Measurements from ENCODE around the gene CFDP1.
A peak's percentile ranks its signal among the peaks of the same experiment; 100 is the strongest.
"Not testable (repeated sequence)": the region's sequence is repeated elsewhere in the genome, so short reads cannot be mapped to it uniquely, and the experiment has no call there.

Gene CFDP1

DNA sequence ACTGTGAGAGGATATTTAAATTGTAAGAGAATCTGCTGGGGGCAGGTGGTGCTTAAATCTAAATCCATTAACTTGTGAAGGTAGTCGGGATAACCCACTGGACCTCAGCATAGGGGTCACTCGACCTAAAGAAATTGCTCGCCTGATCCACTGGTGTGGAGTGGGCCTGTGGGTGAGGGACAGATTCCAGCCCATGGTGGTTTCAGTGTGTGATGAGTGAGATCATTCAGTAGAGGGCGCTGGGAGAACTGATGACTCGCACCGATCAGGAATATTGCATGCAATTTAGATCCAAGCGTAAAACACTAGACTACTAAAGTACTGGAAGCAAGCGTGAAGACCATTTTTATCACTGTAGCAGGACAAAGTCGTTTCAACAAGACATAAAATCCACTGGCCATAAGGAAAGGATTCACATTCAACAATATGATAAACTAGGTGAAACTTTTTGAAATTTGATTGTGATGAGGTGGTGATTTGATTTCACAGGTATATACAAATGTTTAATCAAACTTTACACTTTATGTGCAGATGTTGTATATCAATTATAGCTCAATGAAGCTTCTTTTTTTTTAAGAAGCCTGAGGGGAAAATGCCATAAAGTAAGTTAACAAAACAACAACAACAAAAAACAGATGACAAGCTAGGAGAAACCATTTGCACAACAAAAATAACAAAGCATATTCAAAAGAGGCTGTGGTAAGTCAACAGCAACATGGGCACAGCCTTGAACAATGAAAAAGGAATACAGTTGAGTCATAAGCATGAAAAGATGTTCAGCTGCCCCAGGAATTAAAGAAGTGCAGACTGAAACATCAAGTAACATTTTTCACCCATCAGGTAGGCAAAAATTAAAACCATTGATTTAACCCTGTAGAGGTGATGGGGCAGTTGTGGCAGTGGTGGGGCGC, 38.7 kb upstream of the CFDP1 start:
- Histone ChIP-seq H3K4me1 (ENCODE audit: insufficient read depth, low read length) (peaks cover 15% of the 10 kb centered on the region; the same call in 1 of the 2 replicates), H3K9ac (ENCODE audit: low read depth, low read length) (peak overlapping the region; percentile 61; the same call in 1 of the 2 replicates), H3K4me3 (ENCODE audit: low read length) (peak overlapping the region; percentile 49), H3K27me3 (ENCODE audit: insufficient read depth, low read length) (no peaks in the 10 kb centered on the region), H3K27ac (ENCODE audit: low read length) (peak overlapping the region; percentile 48), H3K36me3 (ENCODE audit: insufficient read depth, low read depth, low read length) (peaks cover 2% of the 10 kb centered on the region), H3K9me3 (ENCODE audit: insufficient read depth, low read depth, low read length) (no peaks in the 10 kb centered on the region)

DNA sequence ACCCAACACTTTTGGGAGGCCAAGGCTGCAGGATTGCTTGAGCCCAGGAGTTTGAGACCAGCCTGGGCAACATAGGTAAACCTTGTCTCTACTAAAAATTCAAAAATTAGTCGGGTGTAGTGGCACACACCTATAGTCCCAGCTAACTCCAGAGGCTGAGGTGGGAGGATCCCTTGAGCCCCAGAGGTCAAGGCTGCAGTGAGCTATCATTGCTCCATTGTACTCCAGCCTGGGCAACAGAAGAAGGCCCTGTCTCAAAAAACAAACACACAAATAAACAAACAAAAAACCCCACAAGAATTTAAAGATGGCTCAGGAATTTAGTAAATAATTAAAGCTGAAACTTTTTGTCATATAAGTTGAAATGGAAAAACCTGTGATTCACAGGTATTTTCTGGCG, 33.5 kb upstream of the CFDP1 start:
- Histone ChIP-seq H3K9me3 (ENCODE audit: insufficient read depth, low read depth, low read length) (no peaks in the 10 kb centered on the region), H3K27me3 (ENCODE audit: insufficient read depth, low read length) (no peaks in the 10 kb centered on the region), H3K4me3 (ENCODE audit: low read length) (no peak overlapping the region), H3K27ac (ENCODE audit: low read length) (no peak overlapping the region), H3K4me1 (ENCODE audit: insufficient read depth, low read length) (peaks cover 10% of the 10 kb centered on the region; the same call in 1 of the 2 replicates), H3K9ac (ENCODE audit: low read depth, low read length) (no peak overlapping the region), H3K36me3 (ENCODE audit: insufficient read depth, low read depth, low read length) (no peaks in the 10 kb centered on the region)

GRCh38 chr16:75464122-75464918, 31.0 kb upstream of the CFDP1 start, which contains the start of gene TMEM170A:
Gene TMEM170A (minus strand): TSS chr16:75464689. CDS start chr16:75464600, 89 bp downstream.
- H3K27me3 ChIP-seq (ENCODE audit: insufficient read depth, low read length), result no peaks in the 10 kb centered on the region
- H3K4me3 ChIP-seq (ENCODE audit: low read length), result peak within 1 kb of the TSS; percentile 89
- no peaks in the 10 kb centered on the region for H3K9me3 ChIP-seq (ENCODE audit: insufficient read depth, low read depth, low read length)
- peak within 1 kb of the TSS; percentile 23 for H3K27ac ChIP-seq (ENCODE audit: low read length)
- 0 out of 2 replicates have a peak, but pooled peaks cover 5% of the 10 kb centered on the region for H3K4me1 ChIP-seq (ENCODE audit: insufficient read depth, low read length)
- H3K36me3 ChIP-seq (ENCODE audit: insufficient read depth, low read depth, low read length), result peaks cover 9% of the 10 kb centered on the region; the same call in 1 of the 2 replicates
- H3K9ac ChIP-seq (ENCODE audit: low read depth, low read length), result peak within 1 kb of the TSS; percentile 86

DNA sequence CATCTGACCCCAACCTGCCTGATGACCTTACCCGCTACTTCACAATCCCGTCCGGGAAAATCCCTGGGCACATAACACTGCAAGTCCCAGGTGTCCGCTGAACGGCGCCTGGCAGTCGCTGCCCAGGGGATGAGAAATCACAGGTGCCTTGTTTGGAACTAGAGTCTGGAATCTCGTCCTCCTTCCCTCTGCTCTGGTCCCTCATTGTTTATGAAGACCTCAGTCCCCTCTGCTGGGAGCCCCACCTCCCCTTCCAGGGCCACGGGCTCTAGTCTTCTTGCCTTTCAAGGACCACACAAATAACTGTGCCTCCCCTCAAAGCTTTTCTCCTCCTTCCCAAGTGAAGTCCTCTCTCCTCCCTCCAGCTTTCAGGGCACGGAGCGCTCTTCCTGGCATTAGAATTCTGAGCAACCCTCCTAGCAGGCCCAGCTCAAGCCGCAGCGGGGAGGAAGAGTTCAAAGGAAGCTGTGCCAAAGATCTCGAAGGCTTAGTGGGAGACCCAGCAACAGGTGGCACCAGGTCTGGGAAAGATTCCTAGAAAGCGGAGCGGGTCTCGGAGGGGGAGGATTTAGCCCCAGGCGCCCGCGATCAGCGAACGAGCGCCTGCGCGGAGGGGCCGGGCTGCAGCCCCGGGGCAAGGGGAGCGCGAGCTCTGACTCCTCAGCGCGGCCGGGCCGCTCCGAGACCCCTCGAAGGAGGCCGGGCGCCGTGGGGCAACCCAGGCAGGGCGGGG, 30.3 kb upstream of the CFDP1 start:
- H3K9me3 ChIP-seq (ENCODE audit: insufficient read depth, low read depth, low read length); H3K4me1 ChIP-seq (ENCODE audit: insufficient read depth, low read length); H3K36me3 ChIP-seq (ENCODE audit: insufficient read depth, low read depth, low read length); H3K27me3 ChIP-seq (ENCODE audit: insufficient read depth, low read length): not testable (repeated sequence)
- peak overlapping the region; percentile 89 for H3K4me3 ChIP-seq (ENCODE audit: low read length)
- H3K9ac ChIP-seq (ENCODE audit: low read depth, low read length), result peak overlapping the region; percentile 86
- H3K27ac ChIP-seq (ENCODE audit: low read length), result peak overlapping the region; percentile 23

GRCh38 chr16:75462806-75463205, 29.5 kb upstream of the CFDP1 start:
- H3K36me3 ChIP-seq (ENCODE audit: insufficient read depth, low read depth, low read length), result peaks cover 9% of the 10 kb centered on the region; the same call in 1 of the 2 replicates
- H3K4me3 ChIP-seq (ENCODE audit: low read length), result peak overlapping the region; percentile 89
- H3K27me3 ChIP-seq (ENCODE audit: insufficient read depth, low read length), result no peaks in the 10 kb centered on the region
- no peak overlapping the region for H3K27ac ChIP-seq (ENCODE audit: low read length)
- H3K9ac ChIP-seq (ENCODE audit: low read depth, low read length), result peak overlapping the region; percentile 86; the same call in 1 of the 2 replicates
- peaks cover 10% of the 10 kb centered on the region for H3K4me1 ChIP-seq (ENCODE audit: insufficient read depth, low read length)
- no peaks in the 10 kb centered on the region for H3K9me3 ChIP-seq (ENCODE audit: insufficient read depth, low read depth, low read length)

DNA sequence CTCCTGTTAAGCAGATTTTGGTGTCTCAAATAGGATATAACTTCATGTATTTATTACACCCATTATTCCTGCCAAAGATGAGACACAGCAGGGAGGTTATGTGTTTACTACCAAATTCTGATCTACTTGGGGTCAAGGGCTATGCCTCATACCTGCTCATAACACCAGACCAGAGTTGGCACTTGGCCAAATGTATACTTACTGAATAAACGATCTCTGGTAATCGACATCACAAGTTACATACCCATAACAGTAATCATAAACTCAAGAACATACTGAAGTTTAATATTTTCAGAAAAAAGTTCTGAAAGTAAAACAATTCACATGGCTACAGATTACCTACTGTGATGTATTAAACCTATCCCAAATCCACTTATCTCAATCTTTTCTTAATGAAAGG, 28.3 kb upstream of the CFDP1 start:
- Histone ChIP-seq H3K4me3 (ENCODE audit: low read length) (no peak overlapping the region), H3K9ac (ENCODE audit: low read depth, low read length) (no peak overlapping the region), H3K36me3 (ENCODE audit: insufficient read depth, low read depth, low read length) (peaks cover 9% of the 10 kb centered on the region; the same call in 1 of the 2 replicates), H3K9me3 (ENCODE audit: insufficient read depth, low read depth, low read length) (no peaks in the 10 kb centered on the region), H3K27me3 (ENCODE audit: insufficient read depth, low read length) (no peaks in the 10 kb centered on the region), H3K4me1 (ENCODE audit: insufficient read depth, low read length) (peaks cover 18% of the 10 kb centered on the region), H3K27ac (ENCODE audit: low read length) (no peak overlapping the region)

DNA sequence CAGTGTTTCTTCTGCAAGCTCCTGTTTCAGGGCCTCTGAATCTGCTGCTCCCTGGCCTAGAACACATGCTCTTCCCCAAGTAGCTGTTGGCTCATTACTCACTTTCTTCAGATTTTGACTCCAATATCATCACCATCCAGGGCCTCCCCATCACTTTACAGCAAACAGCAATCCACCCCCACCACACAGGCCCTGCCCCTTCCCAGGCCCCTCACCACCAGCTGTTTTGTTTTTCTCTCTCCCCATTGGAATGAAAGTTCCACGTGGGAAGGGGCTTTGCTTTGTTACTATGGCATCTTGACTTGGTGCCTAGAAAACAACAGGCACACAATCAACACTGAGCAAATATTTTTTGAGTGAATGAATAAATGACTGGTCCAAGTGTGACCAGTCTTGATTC, 27.1 kb upstream of the CFDP1 start:
- Histone ChIP-seq H3K27me3 (ENCODE audit: insufficient read depth, low read length) (no peaks in the 10 kb centered on the region), H3K4me3 (ENCODE audit: low read length) (no peak overlapping the region), H3K4me1 (ENCODE audit: insufficient read depth, low read length) (peaks cover 23% of the 10 kb centered on the region)

DNA sequence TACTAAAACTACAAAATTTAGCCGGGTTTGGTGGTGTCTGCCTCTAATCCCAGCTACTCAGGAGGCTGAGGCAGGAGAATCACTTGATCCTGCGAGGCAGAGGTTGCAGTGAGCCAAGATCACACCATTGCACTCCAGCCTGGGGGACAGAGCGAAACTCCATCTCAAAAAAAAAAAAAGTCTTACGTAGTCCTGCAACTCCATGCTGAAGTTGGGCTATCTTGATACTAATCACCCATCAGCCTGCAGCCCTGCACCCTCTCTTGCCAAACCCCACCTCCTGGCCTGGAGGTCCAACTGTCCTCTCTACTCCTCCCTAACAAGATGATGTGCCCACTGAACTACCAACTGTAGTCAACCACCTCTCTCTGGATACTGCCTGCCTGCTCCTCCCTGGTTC, 26.4 kb upstream of the CFDP1 start:
- no peak overlapping the region for H3K9ac ChIP-seq (ENCODE audit: low read depth, low read length)
- H3K4me1 ChIP-seq (ENCODE audit: insufficient read depth, low read length), result peaks cover 23% of the 10 kb centered on the region
- no peaks in the 10 kb centered on the region for H3K9me3 ChIP-seq (ENCODE audit: insufficient read depth, low read depth, low read length)
- H3K4me3 ChIP-seq (ENCODE audit: low read length), result no peak overlapping the region
- H3K27ac ChIP-seq (ENCODE audit: low read length), result no peak overlapping the region
- peaks cover 9% of the 10 kb centered on the region; the same call in 1 of the 2 replicates for H3K36me3 ChIP-seq (ENCODE audit: insufficient read depth, low read depth, low read length)
- no peaks in the 10 kb centered on the region for H3K27me3 ChIP-seq (ENCODE audit: insufficient read depth, low read length)

More for the DNA sequence above, 27.1 kb upstream of the CFDP1 start:
- Histone ChIP-seq H3K9me3 (ENCODE audit: insufficient read depth, low read depth, low read length) (no peaks in the 10 kb centered on the region), H3K9ac (ENCODE audit: low read depth, low read length) (peak overlapping the region; percentile 57; the same call in 1 of the 2 replicates), H3K36me3 (ENCODE audit: insufficient read depth, low read depth, low read length) (peaks cover 9% of the 10 kb centered on the region; the same call in 1 of the 2 replicates), H3K27ac (ENCODE audit: low read length) (no peak overlapping the region)

DNA sequence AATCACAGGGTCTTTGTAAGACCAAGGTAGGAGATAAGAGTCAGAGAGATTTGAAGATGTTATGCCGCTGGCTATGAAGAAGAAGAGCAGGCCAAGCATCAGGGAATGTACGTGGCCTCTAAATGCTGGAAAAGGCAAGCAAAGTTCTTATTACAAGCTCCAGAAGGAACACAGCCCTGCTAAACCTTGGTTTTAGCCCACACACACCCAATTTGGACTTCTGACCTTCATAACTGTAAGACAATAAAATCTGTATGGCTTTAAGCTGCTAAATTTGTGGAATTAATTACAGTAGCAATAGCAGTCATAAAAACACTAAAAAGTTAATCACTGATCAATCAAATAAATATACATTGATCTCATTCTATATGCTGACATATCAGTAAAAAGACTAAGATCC, 25.1 kb upstream of the CFDP1 start:
- H3K4me3 ChIP-seq (ENCODE audit: low read length), result no peak overlapping the region
- H3K36me3 ChIP-seq (ENCODE audit: insufficient read depth, low read depth, low read length), result peaks cover 9% of the 10 kb centered on the region; the same call in 1 of the 2 replicates
- H3K27ac ChIP-seq (ENCODE audit: low read length), result no peak overlapping the region
- H3K4me1 ChIP-seq (ENCODE audit: insufficient read depth, low read length), result peaks cover 23% of the 10 kb centered on the region
- no peaks in the 10 kb centered on the region for H3K9me3 ChIP-seq (ENCODE audit: insufficient read depth, low read depth, low read length)
- no peak overlapping the region for H3K9ac ChIP-seq (ENCODE audit: low read depth, low read length)
- H3K27me3 ChIP-seq (ENCODE audit: insufficient read depth, low read length), result no peaks in the 10 kb centered on the region

GRCh38 chr16:75458029-75458428, 24.7 kb upstream of the CFDP1 start:
- Histone ChIP-seq H3K36me3 (ENCODE audit: insufficient read depth, low read depth, low read length) (peaks cover 9% of the 10 kb centered on the region; the same call in 1 of the 2 replicates), H3K4me3 (ENCODE audit: low read length) (no peak overlapping the region), H3K27me3 (ENCODE audit: insufficient read depth, low read length) (no peaks in the 10 kb centered on the region), H3K4me1 (ENCODE audit: insufficient read depth, low read length) (peaks cover 22% of the 10 kb centered on the region), H3K27ac (ENCODE audit: low read length) (no peak overlapping the region), H3K9me3 (ENCODE audit: insufficient read depth, low read depth, low read length) (no peaks in the 10 kb centered on the region), H3K9ac (ENCODE audit: low read depth, low read length) (no peak overlapping the region)

- Histone ChIP-seq H3K36me3 (ENCODE audit: insufficient read depth, low read depth, low read length) (peaks cover 9% of the 10 kb centered on the region; the same call in 1 of the 2 replicates), H3K27ac (ENCODE audit: low read length) (no peak overlapping the region), H3K9me3 (ENCODE audit: insufficient read depth, low read depth, low read length) (no peaks in the 10 kb centered on the region), H3K9ac (ENCODE audit: low read depth, low read length) (no peak overlapping the region), H3K4me3 (ENCODE audit: low read length) (no peak overlapping the region), H3K4me1 (ENCODE audit: insufficient read depth, low read length) (peaks cover 18% of the 10 kb centered on the region), H3K27me3 (ENCODE audit: insufficient read depth, low read length) (no peaks in the 10 kb centered on the region)
These were observed 24.2 kb upstream of the CFDP1 start for GRCh38 chr16:75457485-75458021.

Measured in iPS-20b (cell line).